Measurements from ENCODE around the gene COL6A1. TPM values are rescaled to one million over a fixed set of nuclear protein-coding genes. Genes with fewer than 3 reads are reported as not detected.

COL6A1 gene
- total RNA-seq, 1 donor from 2014 or later, result 48.0 TPM

DNA sequence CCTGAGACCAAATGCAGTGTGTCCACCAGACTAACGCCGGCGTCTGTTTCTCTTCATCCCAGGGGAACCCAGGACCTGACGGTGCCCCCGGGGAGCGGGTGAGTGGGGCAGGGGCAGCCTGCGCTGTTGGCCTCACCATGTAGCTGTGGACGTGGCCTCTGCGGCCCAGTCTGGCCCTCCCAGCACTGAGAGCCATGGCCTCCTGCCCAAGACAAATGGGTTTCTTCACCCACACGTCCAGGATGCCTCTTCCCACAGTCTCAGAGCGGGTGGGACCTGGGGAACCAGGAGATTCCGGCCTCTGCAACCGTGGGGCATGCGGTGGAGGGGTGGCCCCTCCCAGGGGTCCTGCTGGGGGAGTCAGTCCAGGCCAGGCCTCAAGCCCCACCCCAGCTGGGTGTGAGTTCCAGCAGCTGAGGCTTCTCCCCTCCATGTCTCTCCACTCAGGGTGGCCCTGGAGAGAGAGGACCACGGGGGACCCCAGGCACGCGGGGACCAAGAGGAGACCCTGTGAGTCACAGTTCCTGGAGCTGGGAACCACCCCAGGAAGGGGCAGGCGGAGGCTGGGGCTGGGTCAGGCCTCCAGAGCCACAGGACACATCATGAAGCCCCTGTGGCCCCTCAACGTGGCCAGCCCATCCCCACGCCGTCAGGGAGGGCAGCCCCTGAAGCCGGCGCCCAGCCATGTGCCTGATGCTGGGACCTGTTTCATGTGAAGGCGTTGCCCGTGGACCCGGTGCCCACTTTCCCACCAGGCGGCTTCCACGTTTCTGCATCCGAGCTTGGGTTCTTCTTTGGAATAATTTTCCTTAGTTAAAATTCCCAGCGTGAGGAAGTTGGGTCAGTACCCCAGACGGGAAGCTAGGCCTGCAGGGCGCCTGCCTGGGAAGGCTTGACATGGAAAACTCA lies 11.0 kb downstream of the COL6A1 start:
- ATAC-seq, result no peak
- peak; percentile 42 for DNase-seq (ENCODE audit: low spot score)

DNA sequence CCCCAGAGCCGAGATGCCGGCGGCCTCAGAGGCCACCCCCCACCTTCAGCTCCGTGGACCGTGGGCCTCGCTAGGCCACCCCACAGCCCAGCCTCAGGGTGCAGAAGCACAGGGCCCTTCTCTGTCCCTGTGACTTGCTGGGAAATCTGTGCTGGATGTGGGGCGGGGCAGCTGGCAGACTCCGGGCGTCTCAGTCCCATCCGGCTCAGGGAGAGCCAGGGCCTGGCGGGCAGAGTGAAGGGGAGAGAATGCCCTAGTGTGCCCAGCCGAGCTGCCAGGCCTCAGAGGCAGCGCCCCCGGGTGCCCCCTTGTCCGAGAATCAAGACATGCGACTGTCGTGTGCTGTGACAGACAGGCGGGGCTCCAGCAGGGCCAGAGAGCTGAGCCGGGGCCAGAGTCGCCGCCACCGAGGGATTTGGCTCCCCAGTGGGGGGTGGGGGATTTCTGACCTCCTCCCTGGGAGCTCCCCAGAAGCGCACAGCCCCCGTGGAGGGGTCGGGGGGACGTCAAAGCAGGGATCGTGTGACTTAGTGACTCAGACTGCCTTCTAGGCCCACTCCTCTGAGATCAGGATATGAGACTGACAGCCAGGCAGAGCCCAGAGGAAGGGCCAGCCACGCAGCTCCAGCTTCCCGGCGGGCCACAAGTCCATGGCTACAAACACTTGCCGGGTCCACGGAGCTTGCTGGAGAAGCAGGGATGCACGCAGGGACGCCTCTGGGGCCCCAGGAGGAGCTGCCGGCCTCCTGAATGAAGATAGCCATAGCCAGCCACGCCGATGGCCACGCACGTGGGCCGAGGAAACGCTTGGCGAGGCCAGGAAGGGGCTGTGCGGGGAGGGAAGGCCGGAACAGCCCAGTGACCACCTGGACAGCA lies 11.9 kb downstream of the COL6A1 start:
- no peak for ATAC-seq
- peak; percentile 43 for DNase-seq (ENCODE audit: low spot score)

GRCh38 chr21:45994086-45994661 lies 12.6 kb downstream of the COL6A1 start:
- DNase-seq (ENCODE audit: low spot score) (no peak), ATAC-seq (no peak)

- no peak for DNase-seq (ENCODE audit: low spot score)
- no peak for ATAC-seq
Measured at GRCh38 chr21:45994759-45995685, 13.5 kb downstream of the COL6A1 start.

DNA sequence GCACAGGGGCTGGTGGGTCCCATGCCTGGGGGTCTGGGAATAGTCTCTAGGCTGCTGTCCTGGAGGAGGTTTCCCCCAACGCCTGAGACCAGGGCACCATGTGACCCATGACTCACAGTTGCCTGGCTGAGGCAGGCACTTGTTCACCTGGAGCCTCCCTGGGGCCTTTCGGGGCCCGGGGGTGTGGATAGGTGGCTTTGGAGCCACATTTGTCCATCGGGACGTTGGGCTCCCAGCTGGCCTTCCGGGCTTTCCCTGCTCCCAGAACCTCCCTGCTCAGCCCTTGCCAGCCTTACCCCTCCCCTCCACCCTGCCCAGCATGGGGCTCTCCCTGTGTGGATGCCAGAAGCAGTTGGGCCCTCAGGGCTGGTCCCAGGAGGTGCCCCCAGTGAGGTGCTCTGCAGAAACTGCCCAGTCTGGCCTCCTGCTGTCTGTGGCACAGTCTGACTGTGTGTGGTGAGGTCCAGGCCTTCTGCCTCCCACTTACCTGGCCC lies 14.2 kb downstream of the COL6A1 start:
- DNase-seq (ENCODE audit: low spot score) (no peak), ATAC-seq (no peak)

GRCh38 chr21:45996311-45997204 lies 15.0 kb downstream of the COL6A1 start:
- DNase-seq (ENCODE audit: low spot score) (peak; percentile 42), ATAC-seq (no peak)

- DNase-seq (ENCODE audit: low spot score) (no peak), ATAC-seq (no peak)
Measured at GRCh38 chr21:45997205-45997494, 15.6 kb downstream of the COL6A1 start.

DNA sequence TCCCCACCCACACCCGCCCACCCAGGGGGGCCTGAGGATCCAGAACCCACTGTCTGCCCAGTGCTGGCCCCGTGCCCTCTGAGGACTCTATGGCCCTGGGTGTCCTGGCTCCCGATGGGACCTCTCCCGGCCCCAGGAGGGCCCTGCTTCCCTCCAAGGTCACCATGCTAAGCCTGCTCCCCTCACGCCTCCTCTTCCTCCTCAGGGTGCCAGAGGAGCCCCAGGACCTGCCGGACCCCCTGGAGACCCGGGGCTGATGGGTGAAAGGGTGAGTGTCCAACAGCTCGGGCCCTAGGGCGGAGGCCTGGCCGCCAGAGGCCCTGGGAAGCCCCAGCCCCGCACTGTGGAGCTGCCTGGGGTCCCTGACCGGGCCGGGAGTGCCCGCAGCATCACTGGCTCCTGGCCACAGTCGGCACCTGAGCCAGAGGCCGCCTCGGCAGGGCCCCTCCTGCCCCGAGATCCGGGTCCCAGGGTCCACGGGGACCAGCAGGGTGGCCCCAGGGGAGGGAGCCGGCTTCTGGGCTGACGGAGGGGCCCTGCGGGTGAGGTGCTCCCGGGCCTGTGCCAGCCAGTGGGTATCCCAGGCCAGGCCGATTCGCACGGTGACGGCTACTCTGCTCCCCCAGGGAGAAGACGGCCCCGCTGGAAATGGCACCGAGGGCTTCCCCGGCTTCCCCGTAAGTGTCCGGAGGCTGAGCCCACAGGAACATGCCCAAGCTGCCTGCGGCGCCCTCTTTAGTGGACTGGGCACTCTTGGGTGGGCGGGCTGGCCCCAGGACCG lies 16.1 kb downstream of the COL6A1 start:
- DNase-seq (ENCODE audit: low spot score), result peak; percentile 44

GRCh38 chr21:45998276-45998701 lies 16.7 kb downstream of the COL6A1 start:
- ATAC-seq (no peak), DNase-seq (ENCODE audit: low spot score) (no peak)

More for the DNA sequence above, 16.1 kb downstream of the COL6A1 start:
- ATAC-seq, result no peak

- no peak for ATAC-seq
- peak; percentile 42 for DNase-seq (ENCODE audit: low spot score)
Measured at GRCh38 chr21:45998871-45999580, 17.5 kb downstream of the COL6A1 start.

- no peak for ATAC-seq
Measured at GRCh38 chr21:45999581-46000181, 18.1 kb downstream of the COL6A1 start.

GRCh38 chr21:46000182-46000730 lies 18.7 kb downstream of the COL6A1 start:
- ATAC-seq, result no peak
- no peak for DNase-seq (ENCODE audit: low spot score)

More at GRCh38 chr21:45999581-46000181, 18.1 kb downstream of the COL6A1 start:
- DNase-seq (ENCODE audit: low spot score), result no peak

GRCh38 chr21:46000731-46001641 lies 19.4 kb downstream of the COL6A1 start:
- peak; percentile 8 for ATAC-seq
- peak; percentile 44 for DNase-seq (ENCODE audit: low spot score)

GRCh38 chr21:46001821-46002681 lies 20.5 kb downstream of the COL6A1 start:
- DNase-seq (ENCODE audit: low spot score) (peak; percentile 45), ATAC-seq (no peak)

All from left lobe of liver (tissue), 2 donors.